Stimulated activated CD4-positive, alpha-beta T cell treated with anti-CD3 and anti-CD28 coated beads, Interleukin-4, amount 100 ng/mL, for 48 hours (primary cell): ENCODE measurements around the gene BRINP2.

Source experiments
- DNase-seq, 2 donors: peaks; one replicate each; pipeline ENCODE4 v3.0.0-alpha.2; 2020; ENCODE audit warnings: low read depth in 2 of 2

BRINP2 gene

GRCh38 chr1:177165069-177165439, 5.7 kb upstream of the BRINP2 start:
- DNase-seq, result no peak

GRCh38 chr1:177171536-177172123, 872 bp downstream of the BRINP2 start:
- no peak for DNase-seq

DNA sequence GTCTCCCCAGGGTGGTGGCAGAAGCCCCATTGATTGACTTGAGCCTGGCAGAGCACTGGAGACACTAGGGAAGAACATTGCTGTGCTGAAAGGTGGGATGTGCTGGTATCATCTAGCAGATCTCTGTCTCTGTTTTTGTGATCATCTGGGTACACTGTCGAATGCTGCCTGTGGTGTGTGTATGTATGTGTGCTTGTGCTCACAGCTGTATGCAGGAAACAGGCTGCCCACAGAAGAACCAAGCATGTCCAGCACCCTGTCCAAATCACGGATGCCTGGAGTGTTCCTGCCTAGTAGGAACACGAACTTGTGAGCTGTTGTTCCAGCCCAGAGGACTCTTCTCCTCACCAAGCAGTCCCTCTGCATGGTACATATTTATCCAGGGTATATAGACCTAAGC, 1.5 kb downstream of the BRINP2 start:
- no peak for DNase-seq

DNA sequence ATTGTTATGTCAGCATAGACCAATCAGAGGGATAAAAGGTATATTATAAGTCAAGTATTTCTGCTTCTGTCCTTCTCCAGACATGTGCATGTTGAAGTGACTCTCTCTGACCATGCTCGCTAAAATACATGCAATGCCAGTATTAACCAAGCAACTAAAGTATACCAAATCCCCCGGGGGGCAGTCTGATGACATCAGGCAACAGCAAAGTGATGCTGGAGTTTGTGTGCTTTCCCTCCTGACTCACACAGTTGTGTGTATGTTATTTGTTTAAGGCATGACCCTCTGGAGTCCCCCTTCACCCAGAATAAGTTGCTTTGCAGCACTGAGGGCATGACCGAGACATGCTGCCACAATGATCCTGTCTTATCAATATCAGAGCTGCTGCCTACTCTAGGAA, 2.1 kb downstream of the BRINP2 start:
- no peak for DNase-seq

GRCh38 chr1:177173976-177174375, 3.2 kb downstream of the BRINP2 start:
- DNase-seq, result no peak

DNA sequence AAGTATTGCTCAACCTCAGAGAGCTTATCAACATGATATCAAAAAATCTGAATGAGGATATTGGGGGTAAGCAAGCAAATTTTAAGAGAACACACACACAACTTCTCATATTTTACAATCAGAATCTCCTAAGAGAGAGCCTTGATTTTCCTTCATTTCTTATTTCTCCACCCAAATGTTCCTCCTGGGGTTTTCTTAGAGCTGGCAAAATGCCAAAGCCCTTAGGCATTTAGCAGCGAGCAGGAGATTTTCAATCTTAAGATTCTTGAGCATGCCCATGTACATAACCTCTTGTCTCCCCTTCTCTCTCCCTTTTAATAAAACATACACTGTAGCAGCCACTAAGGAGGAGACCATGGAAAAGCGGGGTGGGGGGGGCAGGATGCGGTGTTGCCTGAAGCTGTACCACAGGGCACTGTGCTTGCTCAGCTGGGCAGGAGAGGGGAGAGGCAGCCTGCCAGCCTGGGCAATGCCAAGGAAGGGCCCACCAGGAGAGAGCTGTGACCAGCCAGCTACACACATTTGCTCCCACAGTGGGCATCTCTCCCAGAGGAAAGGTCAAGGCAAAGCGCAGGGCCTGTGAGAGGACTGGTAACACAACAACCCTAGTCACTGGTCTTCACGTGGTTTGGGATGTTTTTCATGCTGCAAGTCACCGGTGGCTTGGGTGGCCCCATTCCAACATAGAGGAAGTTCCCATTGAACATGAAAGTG, 4.3 kb downstream of the BRINP2 start:
- no peak for DNase-seq

GRCh38 chr1:177181280-177181630, 10.5 kb downstream of the BRINP2 start:
- no peak for DNase-seq

GRCh38 chr1:177181631-177182291, 11.0 kb downstream of the BRINP2 start:
- peak; percentile 23 to 35 for DNase-seq

DNA sequence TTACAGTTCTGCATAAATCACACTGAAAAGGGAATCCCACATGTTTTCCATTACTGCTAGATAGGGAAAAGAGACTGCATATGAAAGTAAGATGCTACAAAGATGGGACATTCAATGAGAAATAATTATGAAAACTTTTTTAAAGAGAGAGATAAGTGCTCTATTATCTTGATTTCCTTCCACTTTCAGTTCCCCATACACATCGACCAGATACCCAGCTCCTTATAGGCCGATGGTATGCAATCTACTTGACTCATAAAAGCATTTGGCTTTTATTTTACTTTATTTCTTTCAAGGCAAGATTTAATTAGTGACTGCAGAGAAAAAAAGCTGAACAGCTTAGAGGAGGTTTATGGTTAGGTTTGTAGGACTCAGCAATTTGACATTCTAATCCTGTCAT, 13.1 kb downstream of the BRINP2 start:
- no peak for DNase-seq

GRCh38 chr1:177185209-177185608, 14.5 kb downstream of the BRINP2 start:
- DNase-seq, result no peak

DNA sequence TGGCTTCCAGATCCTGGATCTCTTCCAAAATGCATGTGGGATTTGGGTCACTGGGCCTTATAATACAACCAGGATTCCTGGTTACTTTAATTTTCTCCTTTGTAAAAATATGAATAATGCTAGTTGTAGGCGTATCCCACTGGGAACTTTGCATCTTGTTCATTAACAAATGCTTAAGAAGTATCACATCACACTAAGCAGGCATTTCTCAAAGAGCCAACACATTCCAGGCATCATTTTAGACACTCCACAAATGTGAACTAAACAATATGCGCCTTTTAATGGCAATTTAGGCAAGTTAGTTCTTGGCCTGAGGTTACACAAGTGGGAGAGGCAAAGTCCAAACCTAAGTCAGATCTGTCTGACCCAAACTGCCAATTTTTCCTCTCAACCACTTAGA, 15.9 kb downstream of the BRINP2 start:
- DNase-seq, result no peak

- no peak for DNase-seq
These were observed 19.7 kb downstream of the BRINP2 start for GRCh38 chr1:177190308-177190970.

GRCh38 chr1:177198243-177198642, 27.5 kb downstream of the BRINP2 start:
- DNase-seq, result no peak

- no peak for DNase-seq
These were observed 29.5 kb downstream of the BRINP2 start for GRCh38 chr1:177200290-177200689.

GRCh38 chr1:177206831-177207355, 36.1 kb downstream of the BRINP2 start:
- DNase-seq, result no peak

DNA sequence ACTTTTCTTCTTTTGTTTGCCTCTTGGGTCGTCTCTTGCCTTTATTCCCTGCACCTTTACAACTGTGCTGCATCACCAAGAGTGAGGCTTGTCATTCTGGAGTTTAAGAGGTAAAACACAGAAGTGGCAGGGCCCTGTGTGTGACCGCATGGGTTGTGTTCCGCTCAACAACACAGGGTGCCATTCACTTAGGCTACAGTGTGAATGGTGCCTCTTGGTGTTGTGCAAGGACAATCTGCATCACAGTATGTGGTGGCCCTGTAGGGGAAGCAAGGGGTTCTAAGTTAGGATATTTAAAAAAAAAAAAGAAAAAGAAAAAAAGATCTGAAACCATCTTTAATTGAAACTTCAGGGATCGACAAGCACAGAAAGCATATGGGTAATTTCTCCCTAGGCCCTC, 38.2 kb downstream of the BRINP2 start:
- no peak for DNase-seq

DNA sequence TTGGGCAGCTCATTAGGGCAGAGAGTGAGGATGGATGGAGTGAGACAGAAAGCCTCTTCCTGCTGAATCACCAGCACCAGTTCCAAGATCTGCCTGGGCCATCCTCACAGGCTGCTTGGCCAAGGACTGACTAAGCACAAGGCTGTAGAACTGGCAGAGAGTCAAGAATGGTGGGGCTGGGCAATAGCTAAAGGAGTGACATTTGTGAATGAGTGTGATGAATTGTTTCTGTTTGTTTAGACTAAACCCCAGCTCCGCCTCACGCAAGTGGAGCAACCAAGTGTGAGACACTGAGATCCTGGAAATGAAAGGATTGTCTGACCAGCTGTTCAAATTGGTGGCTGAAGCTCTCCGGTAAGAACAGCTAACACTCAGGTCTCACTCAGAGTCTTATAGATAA, 38.6 kb downstream of the BRINP2 start:
- DNase-seq, result no peak

DNA sequence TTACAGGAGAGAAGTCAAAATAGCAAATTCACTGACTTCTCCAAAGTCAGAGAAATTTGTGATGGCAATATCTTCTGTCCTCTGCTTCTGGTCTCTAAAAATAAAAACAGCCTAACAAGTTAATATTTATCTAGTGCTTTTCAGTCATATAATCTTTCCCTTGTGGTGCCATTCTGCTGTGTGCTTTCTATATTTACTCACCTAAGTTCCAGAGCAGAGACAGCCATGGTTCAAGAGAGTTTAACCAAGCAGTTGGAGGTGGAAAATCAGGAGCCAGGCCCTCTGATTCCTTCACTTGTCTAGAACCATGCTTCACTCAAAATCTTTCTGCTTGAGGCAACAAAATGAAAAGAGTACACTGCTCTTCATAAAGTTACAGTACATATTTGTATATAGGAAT, 39.3 kb downstream of the BRINP2 start:
- no peak for DNase-seq

- no peak for DNase-seq
These were observed 40.5 kb downstream of the BRINP2 start for GRCh38 chr1:177211231-177211630.

- DNase-seq, result no peak
These were observed 45.9 kb downstream of the BRINP2 start for GRCh38 chr1:177216587-177217202.

GRCh38 chr1:177219554-177220458, 49.0 kb downstream of the BRINP2 start:
- DNase-seq, result no peak
